ENCODE data around the gene BPI.

- TF ChIP-seq CTCF (conservative IDR thresholded peaks at IDR 0.05; ENCODE audit: low read length) (no peak), EZH2phosphoT487 (IDR thresholded peaks at IDR 0.05; ENCODE audit: borderline replicate concordance, low read depth, low read length) (no peak)
Observed at GRCh38 chr20:38377039-38377685, 73.2 kb downstream of the BPI start.

All from OCI-LY7 (cell line).